HG02571 (cell line): ENCODE measurements around the gene BCL2L12.
A peak's percentile ranks its signal among the peaks of the same experiment; 100 is the strongest.

Experiments used
- ATAC-seq: cut with Tn5 transposase; IDR thresholded peaks from one replicate; pipeline ENCODE4 v1.9.1; 2021; ENCODE audit warnings: mild to moderate bottlenecking, moderate library complexity; ENCODE audit not compliant: unreplicated experiment

The BCL2L12 gene

DNA sequence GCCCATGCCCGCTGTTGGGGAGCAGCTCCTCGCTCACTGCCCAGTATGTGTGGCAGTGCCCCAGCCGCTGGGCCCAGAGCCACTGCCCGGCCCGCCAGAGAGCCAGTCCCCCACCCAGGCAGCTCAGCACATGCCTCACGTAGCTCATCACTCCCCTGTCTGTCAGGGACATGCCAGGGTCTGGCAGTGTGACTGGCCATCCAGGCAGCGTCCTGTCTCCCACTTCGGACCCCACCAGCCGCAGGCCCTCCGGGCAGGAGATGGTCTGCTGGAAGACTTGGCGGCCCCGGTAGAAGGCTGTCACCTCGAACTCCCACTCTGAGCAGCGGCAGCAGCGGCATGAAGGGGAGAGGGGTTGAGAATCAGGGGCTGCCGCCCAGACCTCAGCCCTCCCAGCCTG lies 3.7 kb upstream of the BCL2L12 start:
- no peak for ATAC-seq

DNA sequence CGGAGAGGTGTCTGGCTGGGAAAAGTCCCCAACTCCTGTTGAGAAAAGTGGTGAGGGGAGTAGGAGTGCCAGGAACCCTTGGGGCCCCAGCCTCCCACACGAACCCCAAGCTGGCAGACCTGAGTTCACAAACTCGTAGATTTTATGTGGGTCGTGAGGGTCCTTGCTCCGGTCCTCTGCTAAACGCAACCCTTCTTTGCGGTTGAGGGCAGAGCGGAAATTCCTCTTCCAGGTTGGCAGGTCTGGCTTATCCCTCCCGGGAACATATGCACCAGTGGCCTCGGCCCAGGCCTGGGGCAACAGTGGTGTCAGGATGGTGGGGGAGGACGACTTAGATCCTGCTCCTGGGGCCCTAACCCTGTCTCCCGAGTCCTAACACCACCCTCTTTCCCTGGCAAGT lies 2.5 kb upstream of the BCL2L12 start:
- ATAC-seq, result no peak

DNA sequence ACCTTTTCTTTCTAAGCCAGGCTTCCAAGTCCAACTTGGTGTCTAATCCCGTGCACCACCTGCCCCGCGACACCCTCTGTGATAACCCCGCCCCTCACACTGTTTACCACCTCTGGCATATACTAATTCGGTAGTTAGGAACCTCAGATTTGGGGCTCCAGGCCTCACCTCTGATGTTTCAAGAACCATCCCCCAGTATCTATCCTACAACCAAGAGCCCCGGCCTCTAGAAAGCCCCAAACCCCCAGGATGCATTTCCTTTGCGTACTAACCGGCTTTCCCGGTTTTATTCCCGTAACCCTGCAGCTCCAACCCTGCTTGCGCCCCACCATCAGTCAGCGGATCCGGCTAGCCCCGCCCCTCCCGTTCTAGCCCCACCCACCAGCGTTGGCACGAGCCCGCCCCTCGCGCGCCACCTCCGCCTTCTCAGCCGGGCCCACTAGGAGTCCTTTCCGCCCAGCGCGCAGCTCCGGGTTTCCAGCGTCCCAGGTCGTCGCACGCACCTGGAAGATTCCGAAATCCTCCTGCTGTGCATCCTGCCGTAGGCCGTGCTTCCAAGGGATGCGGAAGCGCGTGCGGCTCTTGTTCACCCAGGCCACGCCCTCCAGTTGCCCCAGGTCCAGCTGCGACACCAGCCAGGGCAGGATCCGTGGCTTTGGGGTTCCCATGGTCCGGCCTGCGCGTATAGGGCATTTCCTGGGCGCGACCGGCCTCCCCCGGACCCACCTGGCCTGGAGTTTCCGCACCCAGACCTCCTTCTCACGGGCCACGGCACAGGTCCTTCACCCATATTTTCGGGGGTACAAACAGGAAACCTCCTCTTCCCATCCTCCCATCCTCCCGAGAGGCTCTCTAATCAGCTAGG lies 1.3 kb upstream of the BCL2L12 start:
- ATAC-seq, result no peak

DNA sequence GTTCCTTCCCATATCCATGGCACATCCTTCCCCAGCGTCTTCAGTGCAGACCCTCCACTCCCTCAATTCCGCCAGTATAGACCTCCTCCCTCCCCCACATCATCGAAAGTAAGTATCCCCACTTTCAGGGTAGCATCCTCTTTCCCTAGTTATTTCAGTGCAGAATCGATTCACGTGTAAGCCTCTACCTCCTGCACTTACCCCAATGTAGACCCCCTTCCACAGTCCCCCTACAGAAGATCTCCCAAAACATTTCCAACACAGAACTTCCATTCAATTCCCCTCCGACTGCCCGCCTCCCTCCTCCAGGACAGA lies 740 bp upstream of the BCL2L12 start:
- ATAC-seq, result no peak

DNA sequence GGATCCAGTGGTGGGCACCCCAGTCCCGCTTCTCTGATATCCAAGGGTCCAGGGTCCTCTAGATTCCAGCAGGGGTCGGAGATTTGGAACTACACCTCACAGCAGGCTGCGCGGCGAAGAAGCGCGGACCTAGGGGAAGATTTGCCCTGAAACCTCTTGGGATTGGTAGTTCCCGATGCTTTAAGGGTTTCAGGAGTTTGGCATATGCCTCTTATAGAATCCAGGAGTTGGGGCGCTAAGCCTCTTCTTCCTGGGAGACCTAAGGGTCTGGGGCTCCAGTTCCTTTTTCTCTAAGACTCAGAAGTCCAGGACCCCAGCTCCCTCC lies 349 bp downstream of the BCL2L12 start:
- ATAC-seq, result no peak

DNA sequence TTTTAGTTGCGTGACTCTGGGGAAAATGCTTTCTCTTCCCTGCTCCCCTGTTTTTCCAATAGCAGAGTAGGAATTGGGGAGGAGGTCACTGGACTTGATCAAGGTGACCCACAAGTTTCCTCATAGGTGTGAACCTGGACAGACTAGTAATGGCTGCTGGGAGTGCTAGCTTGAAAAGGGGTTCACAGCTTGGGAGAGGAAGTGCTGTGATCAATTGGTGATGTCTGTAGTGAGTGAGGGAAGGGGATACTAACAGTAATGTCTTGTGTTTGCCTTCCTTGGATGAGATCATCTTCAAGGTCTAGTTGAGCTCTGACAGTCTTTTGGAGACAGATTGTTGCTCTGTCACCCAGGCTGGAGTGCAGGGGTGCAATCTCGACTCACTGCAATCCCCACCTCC lies 1.7 kb downstream of the BCL2L12 start:
- no peak for ATAC-seq

DNA sequence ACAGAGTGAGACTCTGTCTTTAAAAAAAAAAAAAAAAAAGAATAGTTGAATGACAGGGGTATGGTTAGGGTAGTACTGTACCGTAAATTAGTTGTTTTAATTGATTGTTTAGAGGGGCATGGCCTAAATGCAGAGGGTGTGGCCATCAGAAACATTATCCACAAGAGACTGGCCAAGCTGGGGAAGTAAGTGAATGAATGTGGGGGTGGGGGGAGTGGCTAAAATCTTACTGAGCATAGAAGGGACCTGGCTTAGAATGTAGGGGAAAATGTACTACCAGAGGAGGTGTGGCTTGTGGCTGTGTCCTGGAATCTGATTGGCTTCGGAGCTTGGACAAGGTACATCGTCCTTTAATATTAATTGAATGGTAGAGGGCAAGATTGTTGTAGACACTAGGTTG lies 3.8 kb downstream of the BCL2L12 start:
- ATAC-seq, result no peak

DNA sequence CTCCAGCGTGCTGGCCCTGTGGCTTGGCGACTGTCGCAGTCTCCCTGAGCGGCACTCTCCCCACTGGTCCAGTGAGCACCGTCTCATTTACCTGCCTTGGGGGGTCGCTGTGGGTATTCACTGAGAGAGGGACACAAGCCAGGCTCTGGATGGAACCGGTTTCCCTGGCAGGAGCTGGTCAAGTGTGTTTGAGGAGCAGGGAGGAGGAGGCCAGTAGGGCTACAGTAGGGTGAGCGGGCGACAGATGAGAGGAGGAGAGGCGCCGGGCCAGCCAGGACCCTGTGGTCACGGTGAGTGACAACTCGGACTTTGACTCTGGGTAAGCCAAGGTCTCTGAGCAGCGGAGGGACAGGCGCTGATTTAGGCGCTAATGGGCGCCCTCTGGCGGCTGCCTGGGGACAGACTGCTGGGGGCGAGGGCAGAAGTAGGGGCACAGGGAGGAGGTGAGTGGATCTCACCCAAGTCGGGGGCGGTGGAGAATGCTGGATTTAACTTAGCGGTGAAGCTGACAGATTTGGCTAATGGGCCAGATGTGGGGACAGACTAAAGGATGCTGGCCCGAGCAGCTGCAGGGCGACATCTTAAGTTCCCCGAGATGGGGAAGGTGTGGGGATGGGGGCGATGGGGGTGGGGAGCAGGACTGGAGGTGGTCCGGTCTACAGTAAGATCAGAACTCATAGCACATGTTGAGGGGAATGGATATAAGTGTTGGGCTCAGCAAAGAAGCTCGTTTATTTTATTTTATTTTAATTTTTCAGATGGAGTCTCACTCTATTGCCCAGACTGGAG lies 6.6 kb downstream of the BCL2L12 start:
- ATAC-seq, result no peak

DNA sequence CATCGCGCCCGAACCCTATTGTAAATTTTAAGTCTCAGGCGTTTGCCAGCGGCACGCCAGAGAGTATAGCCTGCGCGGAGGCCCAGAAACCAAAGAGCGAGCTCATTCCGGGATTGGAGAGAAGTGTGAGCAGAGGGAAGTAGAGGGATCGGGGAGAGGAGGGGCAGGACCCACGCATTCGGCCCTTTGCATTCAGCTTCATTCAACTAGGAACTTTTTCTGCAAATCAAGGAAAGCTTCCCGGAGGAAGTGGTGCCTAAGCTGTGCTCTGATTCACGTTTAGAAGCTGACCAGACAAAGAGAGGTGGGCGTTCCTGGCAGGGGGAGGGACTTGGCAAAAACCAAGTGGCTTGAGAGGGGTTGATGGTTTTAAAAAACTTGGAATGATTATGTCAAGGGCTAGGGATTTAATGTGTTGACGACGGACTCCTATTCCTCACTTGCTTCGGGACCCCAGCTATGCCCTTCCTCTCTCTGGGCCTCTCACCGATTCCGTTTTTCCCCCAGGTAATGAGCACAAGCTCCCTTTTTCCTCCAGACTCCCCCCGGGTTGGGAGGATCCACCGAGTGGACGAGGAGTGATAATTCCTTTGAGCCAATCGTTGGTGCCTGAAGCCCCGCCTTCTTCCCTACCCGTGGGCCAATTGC lies 10.5 kb downstream of the BCL2L12 start:
- no peak for ATAC-seq

DNA sequence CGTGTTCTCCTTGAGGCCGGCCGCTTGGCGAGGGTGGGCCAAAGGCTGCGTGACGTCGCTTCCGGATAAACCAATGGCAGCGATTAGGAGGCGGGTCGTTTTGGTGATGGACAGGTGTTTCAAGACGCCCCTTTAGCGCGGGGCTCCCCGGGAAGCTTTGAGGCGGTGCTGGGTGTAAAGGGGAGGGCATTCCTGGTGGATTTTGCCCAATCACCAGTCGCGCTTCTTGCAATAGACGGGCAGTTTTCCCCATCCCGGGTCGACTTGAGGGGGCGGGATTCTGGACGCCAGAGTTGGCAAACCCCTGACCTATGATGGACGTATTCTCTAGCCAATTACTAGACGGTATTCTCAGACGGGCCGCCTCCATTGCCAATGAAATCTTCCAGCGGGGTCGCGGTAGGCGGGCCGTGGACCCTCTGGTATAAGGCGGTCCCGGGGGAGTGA lies 11.1 kb downstream of the BCL2L12 start:
- peak; percentile 61 for ATAC-seq

DNA sequence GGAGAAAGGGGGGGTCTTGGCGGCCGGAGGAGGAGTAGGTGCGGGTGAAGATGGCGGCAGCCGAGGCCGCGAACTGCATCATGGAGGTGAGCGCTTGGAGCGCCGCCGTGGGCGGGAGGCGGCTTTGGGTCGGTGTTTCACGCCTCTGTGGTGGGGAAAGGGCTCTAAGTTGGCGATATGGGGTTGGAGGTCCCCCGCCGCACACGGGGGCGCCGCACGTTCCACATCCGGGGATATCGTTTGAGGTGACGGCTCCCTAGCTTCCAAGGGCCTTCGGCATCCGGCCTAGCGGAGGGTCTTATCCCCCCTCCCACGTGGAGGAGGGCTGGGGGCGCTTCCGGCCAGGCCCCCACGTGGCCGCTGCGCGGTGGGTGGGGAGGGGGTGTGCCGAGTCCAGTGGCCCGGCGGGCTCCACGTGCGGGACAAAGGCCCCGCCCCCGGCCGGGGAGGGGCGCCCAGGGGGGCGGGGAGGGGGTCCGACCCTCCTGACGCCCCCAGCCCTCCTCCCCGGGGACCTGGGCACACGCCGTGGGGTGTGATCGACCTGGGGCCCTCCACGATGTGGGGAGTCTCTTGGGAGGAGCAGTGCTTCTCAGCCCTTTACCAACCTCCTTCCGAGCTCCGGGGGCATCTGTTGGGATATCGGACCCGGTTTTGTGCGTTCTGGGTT lies 11.6 kb downstream of the BCL2L12 start, which contains the start of gene PRMT1:
Gene PRMT1, plus strand, starts transcription at position 41 of the 670 bp plus-strand sequence. Its CDS starts 10 bp downstream, at position 51.
- no peak for ATAC-seq

DNA sequence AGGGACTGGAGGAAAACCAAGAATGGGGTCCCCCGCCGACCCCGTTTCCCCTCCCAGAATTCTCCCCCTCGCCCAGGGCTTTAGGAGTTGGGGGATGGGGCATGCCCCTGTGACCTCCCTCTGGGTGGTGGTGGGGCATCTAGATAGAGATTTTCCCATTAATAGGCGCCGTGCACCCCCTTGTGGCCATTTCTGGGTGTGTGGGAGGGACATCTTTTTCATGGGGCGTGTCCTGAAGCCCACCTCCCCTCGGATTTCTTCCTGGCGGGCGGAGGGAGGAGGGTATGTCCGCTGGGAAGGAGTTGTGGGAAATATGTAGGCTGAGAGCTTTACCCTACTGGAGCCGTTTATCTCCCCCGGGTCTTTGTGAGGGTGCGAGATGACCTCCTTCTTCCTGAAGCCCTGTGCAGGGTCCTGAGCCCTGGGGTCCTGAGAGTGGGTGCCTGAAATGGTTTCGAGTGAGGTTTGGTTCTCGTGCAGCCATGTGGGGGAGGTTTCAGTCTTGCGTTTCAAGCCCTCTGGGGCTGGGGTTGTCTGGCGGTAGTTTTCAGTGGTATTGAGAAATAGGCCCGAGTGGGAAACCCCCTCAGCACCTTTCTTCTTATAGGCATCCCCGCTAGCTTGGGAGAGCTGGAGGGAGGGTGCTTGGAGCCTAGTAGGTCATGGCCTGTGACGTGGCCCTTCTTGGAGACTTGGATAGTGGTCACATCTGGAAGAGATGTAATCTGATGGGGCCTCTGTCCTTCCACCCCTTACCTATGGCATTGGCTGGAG lies 12.4 kb downstream of the BCL2L12 start:
- no peak for ATAC-seq

DNA sequence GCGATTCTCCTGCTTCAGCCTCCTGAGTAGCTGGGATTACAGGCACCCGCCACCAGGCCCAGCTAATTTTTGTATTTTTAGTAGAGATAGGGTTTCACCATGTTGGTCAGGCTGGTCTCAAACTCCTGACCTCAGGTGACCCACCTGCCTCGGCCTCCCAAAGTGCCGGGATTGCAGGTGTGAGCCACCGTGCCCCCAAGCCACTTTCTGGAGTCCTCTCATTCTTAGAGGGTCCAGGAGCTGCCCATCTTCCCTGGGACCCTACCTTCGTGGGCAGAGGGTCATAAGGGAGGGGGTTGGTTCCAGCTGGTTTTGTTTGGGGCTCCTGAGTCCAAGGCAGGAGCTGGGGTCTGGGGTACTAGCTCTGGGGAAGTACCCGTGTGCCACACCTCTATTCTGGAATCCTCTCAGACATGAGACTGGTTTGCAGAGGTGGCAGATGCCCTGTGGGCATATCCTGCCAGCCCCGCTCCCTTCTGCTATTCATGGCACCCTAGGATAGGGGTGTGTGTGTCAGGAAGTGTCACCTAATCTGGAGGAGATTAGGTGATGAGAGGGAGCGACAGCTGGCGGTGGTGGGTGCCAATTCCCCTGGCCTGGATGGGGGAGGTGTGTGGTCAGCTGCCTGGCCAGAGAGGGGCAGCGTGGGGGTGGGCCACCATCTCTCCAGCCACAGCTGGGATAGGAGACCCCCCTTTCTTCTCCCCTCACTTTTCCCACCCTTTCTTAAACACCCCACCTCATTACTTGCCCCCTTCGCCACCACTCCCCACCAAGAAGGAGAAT lies 13.4 kb downstream of the BCL2L12 start:
- no peak for ATAC-seq

DNA sequence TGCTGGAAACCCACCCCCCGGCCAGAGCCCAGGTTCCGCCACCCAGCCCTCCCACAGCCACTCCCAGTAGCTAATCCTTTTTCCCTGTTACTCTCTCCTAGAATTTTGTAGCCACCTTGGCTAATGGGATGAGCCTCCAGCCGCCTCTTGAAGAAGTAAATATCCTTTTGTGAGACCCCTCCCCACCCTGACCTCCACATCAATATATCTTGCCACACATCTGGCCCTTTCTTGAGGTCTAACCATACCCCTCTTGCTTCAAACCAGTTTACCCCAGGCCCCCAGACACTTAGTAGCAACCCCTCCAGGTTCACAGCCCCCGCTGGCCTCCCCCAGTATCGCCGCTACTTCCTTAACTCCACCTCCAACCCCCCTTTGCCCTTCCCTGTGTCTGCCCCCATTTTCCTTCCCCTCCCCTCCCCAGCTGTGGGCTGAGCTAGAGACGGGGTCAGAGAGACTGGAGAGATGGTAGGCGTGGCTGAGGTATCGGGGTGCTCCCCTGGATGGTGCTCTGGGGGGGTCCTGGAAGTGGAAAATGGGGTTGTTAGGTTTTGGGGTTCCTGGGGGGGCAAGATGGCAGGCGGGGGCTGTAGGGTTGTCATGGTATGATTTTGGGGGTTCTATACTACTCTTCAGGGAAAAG lies 14.2 kb downstream of the BCL2L12 start:
- ATAC-seq, result no peak

DNA sequence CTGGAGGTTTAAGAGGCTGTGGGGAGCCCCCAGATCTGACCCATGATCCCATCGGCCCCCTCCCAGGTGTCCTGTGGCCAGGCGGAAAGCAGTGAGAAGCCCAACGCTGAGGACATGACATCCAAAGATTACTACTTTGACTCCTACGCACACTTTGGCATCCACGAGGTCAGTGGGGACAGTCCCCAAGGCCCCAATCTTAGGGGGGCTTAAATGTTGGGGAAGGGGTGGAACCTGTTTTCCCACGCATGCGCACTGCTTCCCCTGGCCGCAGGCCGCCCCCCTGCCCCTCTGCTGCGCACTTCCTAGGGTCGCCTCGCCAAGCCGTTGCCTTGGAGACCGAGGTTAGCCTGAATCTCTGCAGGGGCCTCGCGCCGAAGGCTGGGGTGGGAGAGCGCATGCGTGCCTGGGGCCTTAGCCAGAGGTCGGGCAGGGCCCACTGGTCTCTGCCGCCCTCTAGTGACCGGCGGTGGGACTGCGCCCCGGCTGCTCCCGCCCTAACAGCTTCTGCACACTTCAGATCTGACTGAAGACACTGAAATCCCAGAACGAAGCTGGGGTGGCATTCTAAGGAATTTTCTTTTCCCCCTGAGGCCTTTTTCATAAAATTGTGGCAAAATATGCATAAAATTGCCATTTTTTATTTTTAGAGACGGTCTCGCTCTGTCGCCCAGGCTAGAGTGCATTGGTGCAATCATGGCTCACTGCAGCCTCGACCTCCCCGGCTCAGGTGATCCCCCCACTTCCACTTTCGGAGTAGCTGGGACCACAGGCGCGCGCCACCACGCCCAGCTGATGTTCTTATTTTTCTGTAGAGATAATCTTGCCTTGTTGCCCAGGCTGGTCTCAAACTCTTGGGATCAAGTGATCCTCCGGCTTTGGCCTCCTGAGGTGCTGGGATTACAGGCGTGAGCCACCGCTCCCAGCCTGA lies 15.0 kb downstream of the BCL2L12 start:
- ATAC-seq, result no peak

DNA sequence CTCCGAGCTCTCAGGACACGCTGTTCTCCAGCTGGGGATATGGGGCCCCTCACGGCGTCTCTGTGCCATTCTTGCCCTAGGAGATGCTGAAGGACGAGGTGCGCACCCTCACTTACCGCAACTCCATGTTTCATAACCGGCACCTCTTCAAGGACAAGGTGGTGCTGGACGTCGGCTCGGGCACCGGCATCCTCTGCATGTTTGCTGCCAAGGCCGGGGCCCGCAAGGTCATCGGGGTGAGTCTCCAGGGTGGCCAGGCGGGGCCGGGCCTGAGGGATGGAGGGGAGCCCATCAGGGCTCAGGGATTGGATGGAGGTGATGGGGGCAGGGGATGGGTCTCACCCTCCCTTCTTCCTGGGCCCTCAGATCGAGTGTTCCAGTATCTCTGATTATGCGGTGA lies 16.1 kb downstream of the BCL2L12 start:
- no peak for ATAC-seq

DNA sequence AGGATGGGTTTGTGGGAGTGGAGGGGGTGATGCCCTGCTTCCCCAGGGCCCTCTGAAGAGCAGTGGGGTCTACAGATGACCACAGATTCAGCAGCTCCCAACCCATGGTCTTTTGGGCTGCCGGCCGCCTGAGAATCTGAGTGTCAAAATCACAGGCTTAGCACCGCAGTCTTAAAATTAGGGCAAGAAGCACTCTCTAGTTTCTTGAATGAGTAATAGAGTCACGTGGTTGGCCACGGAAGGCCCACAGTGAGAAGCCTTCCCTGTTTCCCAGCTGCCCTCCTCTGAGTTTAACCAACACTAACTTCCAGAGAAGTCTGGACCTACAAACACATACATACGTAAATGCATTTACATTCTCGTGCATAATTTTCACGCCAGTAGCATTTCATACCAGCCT lies 16.5 kb downstream of the BCL2L12 start:
- no peak for ATAC-seq

DNA sequence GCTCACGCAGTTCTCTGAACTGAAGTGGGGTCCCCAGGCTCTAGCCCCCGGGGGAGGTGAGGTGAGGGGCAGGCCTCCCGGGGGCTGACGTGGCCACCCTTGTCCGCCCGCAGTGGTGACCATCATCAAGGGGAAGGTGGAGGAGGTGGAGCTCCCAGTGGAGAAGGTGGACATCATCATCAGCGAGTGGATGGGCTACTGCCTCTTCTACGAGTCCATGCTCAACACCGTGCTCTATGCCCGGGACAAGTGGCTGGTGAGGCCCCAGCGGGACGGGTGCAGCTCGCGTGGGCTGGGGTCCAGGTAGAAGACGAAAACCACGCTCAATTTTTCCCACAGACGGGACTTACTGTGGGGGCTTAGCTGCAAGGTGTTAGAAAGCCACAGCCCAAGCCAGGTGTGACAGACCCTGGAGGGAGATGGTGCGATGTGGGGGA lies 18.1 kb downstream of the BCL2L12 start:
- ATAC-seq, result no peak
